AG09309 (cell line): ENCODE results near the gene NEDD8.

ENCODE experiments used
- DNase-seq: peaks from one replicate; pipeline ENCODE4 v3.0.0-alpha.2; 2010; ENCODE audit warnings: low read depth
- H3K4me3 ChIP-seq: 2 replicates; pipeline ENCODE4 v1.5.1; 2011; ENCODE audit warnings: mild to moderate bottlenecking, low read depth, low read length, moderate library complexity; ENCODE audit not compliant: control insufficient read depth
- CTCF ChIP-seq: IDR thresholded peaks from 2 replicates; pipeline ENCODE4 v1.5.1; 2011; ENCODE audit warnings: mild to moderate bottlenecking, low read depth, low read length, inconsistent platforms; ENCODE audit not compliant: insufficient read depth, control insufficient read depth; ENCODE audit errors: missing control alignments

The NEDD8 gene

GRCh38 chr14:24232121-24232644, at the start of gene NEDD8:
NEDD8 (minus strand) TSS chr14:24232367; CDS start chr14:24232267, 100 bp downstream.
- no peak for TF ChIP-seq CTCF
- peak; percentile 75 for DNase-seq
- H3K4me3 ChIP-seq, result peak within 1 kb of the TSS; percentile 66

GRCh38 chr14:24281636-24282035, 49.5 kb upstream of the NEDD8 start:
- H3K4me3 ChIP-seq, result no peak overlapping the region
- no peak for DNase-seq
- TF ChIP-seq CTCF, result no peak

GRCh38 chr14:24280797-24281460, 48.8 kb upstream of the NEDD8 start:
- H3K4me3 ChIP-seq, result no peak overlapping the region
- DNase-seq, result no peak
- no peak for TF ChIP-seq CTCF

- no peak for DNase-seq
- no peak overlapping the region for H3K4me3 ChIP-seq
- peak; percentile 17 for TF ChIP-seq CTCF
Observed at GRCh38 chr14:24279301-24280186, 47.4 kb upstream of the NEDD8 start.

- no peak for DNase-seq
- H3K4me3 ChIP-seq, result no peak overlapping the region
- TF ChIP-seq CTCF, result no peak
Observed at GRCh38 chr14:24278424-24278823, 46.3 kb upstream of the NEDD8 start.

- H3K4me3 ChIP-seq, result no peak overlapping the region
- DNase-seq, result no peak
- TF ChIP-seq CTCF, result no peak
Observed at GRCh38 chr14:24277606-24278321, 45.6 kb upstream of the NEDD8 start.
